ENCODE results near the gene TOR1A.

Gene TOR1A

DNA sequence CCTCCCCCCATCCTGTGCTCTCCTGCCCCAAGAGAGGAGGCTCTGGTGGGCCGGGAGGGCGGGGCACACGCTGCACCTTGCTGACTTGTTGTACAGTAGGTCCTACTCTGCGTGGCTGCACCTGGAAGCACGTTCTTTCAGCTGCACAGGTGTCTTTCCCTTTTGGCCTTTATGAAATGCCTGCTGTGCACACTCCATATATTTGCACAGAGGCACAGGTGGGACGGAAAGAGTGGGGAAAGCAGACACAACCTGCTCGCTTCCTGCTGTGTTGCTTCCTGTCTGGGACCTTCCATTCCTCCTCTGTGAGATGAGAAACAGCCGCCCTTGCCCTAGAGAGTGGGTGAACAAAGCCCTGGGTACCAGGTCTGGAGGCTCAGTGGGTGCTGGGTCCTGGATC, 16.1 kb upstream of the TOR1A start:
- DNase-seq (ENCODE audit: low read depth): no peak
- no peak overlapping the region for H3K4me3 ChIP-seq (replicated peaks; ENCODE audit: low read depth, low read length)
- TF ChIP-seq, protein P1, sequence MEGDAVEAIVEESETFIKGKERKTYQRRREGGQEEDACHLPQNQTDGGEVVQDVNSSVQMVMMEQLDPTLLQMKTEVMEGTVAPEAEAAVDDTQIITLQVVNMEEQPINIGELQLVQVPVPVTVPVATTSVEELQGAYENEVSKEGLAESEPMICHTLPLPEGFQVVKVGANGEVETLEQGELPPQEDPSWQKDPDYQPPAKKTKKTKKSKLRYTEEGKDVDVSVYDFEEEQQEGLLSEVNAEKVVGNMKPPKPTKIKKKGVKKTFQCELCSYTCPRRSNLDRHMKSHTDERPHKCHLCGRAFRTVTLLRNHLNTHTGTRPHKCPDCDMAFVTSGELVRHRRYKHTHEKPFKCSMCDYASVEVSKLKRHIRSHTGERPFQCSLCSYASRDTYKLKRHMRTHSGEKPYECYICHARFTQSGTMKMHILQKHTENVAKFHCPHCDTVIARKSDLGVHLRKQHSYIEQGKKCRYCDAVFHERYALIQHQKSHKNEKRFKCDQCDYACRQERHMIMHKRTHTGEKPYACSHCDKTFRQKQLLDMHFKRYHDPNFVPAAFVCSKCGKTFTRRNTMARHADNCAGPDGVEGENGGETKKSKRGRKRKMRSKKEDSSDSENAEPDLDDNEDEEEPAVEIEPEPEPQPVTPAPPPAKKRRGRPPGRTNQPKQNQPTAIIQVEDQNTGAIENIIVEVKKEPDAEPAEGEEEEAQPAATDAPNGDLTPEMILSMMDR (IDR thresholded peaks at IDR 0.05; ENCODE audit: low read length, missing control alignments): no peak

DNA sequence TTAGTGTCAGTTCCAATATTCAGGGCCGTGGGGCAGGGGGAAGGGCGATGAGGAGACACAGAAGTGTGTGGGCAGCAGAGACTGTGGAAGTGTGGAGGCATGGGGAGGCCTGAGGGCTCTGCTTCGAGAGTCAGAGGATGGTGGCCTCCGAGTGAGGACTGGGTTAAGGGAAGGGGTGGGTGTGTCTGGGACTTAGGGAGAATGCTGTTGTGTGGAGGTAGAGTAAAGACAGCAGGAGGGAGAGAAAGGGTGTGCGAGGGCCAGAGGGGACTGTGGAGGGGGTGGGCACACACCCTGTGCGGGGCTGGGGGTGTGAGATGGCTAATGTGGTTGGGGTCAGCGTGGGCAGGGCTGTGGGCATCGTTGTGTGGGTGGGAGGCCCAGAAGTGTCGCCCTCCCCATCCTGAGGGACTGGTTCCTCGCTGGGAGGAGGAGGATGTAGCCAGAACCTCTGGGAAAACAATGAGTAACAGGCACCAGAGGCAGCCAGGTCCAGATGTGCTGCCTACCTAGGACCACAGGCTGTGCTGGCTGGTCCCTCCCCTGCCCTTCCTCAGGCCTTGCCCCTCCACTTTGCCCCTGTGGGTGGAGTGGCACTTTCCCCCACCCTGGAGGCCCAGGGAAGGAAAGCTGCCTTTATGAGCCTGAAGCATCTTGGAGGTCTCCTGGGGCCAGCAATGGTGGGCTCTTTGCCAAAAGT, 15.5 kb upstream of the TOR1A start:
- no peak overlapping the region for H3K4me3 ChIP-seq (replicated peaks; ENCODE audit: low read depth, low read length)
- DNase-seq (ENCODE audit: low read depth): no peak
- TF ChIP-seq, protein P1 (IDR thresholded peaks at IDR 0.05; ENCODE audit: low read length, missing control alignments): no peak

DNA sequence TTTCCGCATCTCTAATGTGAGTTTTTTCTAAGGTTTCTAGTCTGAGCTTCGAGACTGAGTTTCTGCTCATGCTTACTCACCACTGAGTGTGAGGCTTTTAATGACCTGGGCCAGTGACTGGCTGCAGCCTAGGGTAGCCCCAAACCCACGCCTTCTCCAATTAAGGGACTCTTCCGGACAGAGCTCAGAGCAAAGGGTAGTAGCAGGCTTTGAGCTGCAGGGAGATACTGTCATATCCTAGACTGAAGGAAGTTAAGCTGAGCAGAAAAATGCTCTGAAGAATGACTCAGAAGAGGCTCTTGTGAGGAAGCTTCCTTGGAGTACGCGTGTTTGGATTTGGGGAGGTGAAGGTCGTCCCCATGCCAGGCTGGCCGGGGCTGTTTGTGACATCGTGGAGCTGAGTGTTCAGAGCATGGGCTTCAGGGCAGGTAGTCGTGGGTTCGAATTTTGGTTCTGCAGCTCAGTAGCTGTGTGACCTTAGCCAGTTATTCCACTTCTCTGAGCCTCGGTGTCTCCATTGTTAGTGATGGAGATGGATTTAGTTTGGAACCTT, 14.8 kb upstream of the TOR1A start:
- no peak overlapping the region for H3K4me3 ChIP-seq (replicated peaks; ENCODE audit: low read depth, low read length)
- peak; percentile 51 for DNase-seq (ENCODE audit: low read depth)
- TF ChIP-seq, protein P1 (IDR thresholded peaks at IDR 0.05; ENCODE audit: low read length, missing control alignments): no peak

DNA sequence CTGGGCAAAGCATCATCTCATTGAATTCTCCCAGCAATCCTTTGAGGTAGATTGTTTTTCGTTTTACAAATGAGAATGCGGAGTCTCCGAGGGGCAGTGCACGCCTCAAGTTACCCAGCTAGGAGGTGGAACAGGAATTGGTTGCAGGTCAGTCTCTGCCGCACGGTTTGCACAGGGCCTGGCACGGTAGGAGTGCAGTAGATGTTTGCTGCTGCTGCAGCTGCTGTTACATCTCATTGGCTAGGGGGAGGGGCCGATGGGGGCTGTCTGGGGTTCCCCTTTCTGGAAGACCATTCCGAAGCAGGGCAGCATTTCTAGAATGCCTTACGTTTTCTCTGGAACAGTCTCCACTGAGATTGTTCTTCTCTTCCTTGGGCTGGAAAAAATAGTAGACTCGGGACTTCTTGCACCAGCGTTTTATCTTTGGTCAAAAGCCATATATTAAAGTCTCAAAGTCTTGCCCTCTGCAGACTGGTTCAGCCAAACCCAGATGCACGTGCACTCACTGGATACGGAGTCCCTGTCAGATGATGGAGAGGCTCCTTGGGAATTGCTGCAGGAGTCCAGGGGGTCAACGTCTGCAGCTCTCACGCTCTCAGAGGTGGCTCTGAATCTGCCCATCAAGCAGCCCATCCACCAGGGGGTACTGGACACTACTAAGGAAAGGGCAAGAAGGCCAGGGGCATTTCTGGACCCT, 12.5 kb upstream of the TOR1A start:
- TF ChIP-seq, protein P1 (IDR thresholded peaks at IDR 0.05; ENCODE audit: low read length, missing control alignments): no peak
- DNase-seq (ENCODE audit: low read depth): no peak
- H3K4me3 ChIP-seq (replicated peaks; ENCODE audit: low read depth, low read length): peak overlapping the region; percentile 78

DNA sequence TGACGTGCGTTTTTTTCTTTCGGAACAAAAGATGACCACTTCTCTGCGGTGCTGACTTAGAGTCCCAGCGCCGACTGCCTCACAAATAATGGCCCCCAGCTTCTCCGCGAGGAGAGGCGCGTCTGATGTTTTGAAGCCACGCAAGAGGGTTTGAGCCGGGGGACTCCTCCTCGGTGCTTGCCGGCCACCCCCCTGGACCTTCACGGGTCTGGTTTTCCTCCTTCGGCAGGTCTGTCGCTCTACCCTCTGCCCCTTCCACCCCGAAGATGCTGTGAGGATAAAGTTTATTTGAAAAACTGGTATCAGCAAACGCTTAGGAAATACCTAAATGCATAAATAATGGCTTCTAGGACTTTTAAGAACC, 11.9 kb upstream of the TOR1A start:
- DNase-seq (ENCODE audit: low read depth): no peak
- H3K4me3 ChIP-seq (replicated peaks; ENCODE audit: low read depth, low read length): peak overlapping the region; percentile 78
- TF ChIP-seq, protein P1 (IDR thresholded peaks at IDR 0.05; ENCODE audit: low read length, missing control alignments): no peak

DNA sequence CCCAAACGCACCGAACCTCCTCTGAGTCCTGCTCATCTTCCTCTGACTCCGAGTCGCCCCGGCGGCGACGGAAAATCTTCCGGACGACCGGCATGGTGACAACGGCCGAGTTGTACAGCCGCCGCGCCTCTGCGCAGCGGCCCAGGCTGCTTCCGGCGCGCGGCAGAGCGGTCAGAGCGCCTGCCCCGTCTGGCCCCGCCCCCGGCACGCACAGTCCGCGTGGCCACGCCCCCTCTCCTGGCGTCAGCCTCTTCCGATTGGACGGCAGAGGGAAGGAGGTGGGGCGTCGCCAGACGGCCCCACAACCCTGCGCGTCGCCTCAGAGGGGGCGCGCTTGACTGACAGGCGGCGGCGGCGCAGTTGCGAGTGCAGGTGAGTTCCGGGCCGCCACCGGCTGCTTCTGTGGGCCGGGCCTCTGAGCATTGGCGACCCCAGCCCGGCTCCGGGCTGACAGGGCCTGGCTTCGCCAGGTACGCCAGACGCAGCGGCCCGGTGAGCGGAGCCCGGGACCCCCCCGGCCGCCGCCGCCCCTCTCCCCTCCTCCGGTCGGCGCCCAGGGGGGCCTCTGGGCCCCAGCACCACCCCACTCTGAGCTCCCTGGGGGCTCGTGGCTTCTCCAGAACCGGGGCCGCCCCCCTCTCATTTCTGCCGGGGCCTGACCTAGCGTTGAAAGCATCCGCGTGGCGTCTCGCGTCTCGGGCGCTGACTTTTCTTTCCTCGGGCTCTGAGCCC, 11.4 kb upstream of the TOR1A start, which contains the start of the genes C9orf78 and USP20:
Gene C9orf78, minus strand, starts transcription at position 148 of the 732 bp plus-strand sequence. Its CDS starts 54 bp downstream, at position 94.
Gene USP20, plus strand, starts transcription at position 331 of the 732 bp plus-strand sequence. CDS start 17,098 bp downstream, outside the sequence.
- DNase-seq (ENCODE audit: low read depth): peak; percentile 93
- TF ChIP-seq, protein P1 (IDR thresholded peaks at IDR 0.05; ENCODE audit: low read length, missing control alignments): no peak
- H3K4me3 ChIP-seq (replicated peaks; ENCODE audit: low read depth, low read length): peak within 1 kb of the TSS; percentile 78
